Fibroblast of lung (primary cell): Measurements from ENCODE around the gene NOVA2.
A peak's percentile ranks its signal among the peaks of the same experiment; 100 is the strongest.

Source experiments
- CTCF ChIP-seq, 2 donors: IDR thresholded peaks in 1 of 2; conservative IDR thresholded peaks in 1 of 2; 1 replicate in 1 of 2; 2 replicates in 1 of 2; pipeline ENCODE4 v1.5.1; 2011 to 2012; ENCODE audit warnings: low read length in 2 of 2, control low read depth in 1 of 2, inconsistent platforms in 1 of 2, low read depth in 1 of 2, mild to moderate bottlenecking in 1 of 2
- EZH2 ChIP-seq: IDR thresholded peaks from 2 replicates; pipeline ENCODE4 v1.5.1; 2012; ENCODE audit warnings: low read length, control low read depth, mild to moderate bottlenecking; ENCODE audit errors: missing control alignments

- TF ChIP-seq CTCF (conservative IDR thresholded peaks at IDR 0.05 in 1 of 2, IDR thresholded peaks at IDR 0.05 in 1 of 2; ENCODE audit: low read depth in 1 of 2, low read length in 2 of 2) (no peak), EZH2 (peak; percentile 92)
Measured at GRCh38 chr19:46015687-46016425, 42.2 kb upstream of the NOVA2 start.
